Measurements from ENCODE around the gene SCAF4.
"Not testable (repeated sequence)": the region's sequence is repeated elsewhere in the genome, so short reads cannot be mapped to it uniquely, and the experiment has no call there.

Gene SCAF4

DNA sequence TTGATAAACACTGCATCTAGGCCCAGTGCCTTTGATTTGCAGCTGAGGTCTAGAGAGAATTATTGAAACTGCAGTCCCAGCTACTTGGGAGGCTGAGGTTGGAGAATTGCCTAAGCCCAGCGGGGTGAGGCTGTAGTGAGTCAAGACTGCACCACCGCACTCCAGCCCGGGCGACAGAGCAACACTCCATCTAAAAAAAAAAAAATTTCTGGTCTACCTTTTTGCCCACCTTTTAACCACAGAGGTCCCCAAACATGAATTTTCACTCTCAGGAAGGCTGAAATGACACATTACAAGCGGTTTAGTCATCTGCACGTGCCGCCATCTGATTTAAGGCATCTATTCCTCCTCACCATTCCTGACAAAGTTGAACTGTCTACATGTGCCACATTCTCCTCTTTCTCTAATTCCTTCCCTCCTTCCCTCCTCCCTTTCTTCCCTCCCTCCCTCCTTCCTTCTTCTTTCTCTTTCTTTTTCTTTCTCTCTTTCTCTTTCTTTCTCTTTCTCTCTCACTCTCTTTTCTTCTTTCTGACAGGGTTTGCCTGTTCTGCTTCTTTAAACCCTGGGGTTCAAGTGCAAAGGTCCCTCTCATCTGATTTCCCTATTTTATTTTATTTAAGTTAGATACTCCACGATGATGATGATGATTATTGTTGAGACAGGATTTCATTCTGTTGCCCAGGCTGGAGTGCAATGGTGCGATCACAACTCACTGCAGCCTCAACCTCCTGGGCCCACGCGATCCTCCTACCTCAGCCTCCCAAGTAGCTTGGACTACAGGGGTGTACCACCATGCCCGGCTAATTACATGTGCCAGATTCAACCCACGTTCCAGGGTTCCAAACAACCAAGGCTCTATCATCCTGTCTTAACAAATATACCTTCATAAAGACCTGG is 75.5 kb downstream of the SCAF4 start:
- peaks cover 38% of the 10 kb centered on the region for H3K4me1 Mint-ChIP-seq
- TF ChIP-seq, protein P1, sequence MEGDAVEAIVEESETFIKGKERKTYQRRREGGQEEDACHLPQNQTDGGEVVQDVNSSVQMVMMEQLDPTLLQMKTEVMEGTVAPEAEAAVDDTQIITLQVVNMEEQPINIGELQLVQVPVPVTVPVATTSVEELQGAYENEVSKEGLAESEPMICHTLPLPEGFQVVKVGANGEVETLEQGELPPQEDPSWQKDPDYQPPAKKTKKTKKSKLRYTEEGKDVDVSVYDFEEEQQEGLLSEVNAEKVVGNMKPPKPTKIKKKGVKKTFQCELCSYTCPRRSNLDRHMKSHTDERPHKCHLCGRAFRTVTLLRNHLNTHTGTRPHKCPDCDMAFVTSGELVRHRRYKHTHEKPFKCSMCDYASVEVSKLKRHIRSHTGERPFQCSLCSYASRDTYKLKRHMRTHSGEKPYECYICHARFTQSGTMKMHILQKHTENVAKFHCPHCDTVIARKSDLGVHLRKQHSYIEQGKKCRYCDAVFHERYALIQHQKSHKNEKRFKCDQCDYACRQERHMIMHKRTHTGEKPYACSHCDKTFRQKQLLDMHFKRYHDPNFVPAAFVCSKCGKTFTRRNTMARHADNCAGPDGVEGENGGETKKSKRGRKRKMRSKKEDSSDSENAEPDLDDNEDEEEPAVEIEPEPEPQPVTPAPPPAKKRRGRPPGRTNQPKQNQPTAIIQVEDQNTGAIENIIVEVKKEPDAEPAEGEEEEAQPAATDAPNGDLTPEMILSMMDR (IDR thresholded peaks at IDR 0.05), result no peak
- H3K4me3 Mint-ChIP-seq, result no peak overlapping the region
- DNase-seq, result no peak
- H3K36me3 Mint-ChIP-seq (ENCODE audit: low read depth), result peaks cover 24% of the 10 kb centered on the region
- peaks cover 24% of the 10 kb centered on the region for H3K9me3 Mint-ChIP-seq
- H3K27me3 Mint-ChIP-seq (ENCODE audit: low read depth, poor library complexity), result peaks cover 3% of the 10 kb centered on the region
- H3K27ac Mint-ChIP-seq, result no peak overlapping the region

DNA sequence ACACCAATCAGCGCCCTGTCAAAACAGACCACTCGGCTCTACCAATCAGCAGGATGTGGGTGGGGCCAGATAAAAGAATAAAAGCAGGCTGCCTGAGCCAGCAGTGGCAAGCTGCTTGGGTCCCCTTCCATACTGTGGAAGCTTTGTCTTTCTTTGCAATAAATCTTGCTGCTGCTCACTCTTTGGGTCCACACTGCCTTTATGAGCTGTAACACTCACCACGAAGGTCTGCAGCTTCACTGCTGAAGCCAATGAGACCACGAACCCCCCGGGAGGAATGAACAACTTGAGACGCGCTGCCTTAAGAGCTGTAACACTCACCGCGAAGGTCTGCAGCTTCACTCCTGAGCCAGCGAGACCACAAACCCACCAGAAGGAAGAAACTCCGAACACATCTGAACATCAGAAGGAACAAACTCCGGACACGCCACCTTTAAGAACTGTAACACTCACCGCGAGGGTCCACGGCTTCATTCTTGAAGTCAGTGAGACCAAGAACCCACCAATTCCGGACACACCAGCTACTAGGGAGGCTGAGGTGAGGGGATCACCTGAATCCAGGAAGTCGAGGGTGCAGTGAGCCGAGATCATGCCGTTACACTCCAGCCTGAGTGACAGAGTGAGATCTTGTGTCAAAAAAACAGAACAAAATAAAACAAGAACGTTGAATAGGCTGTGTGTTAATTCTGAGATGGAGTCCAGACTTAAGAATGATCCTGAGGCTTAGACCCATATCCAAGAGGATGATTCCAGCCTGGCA is 76.9 kb downstream of the SCAF4 start:
- H3K4me3 Mint-ChIP-seq; H3K27me3 Mint-ChIP-seq (ENCODE audit: low read depth, poor library complexity); DNase-seq: not testable (repeated sequence)
- Mint-ChIP-seq H3K36me3 (ENCODE audit: low read depth) (peaks cover 12% of the 10 kb centered on the region), H3K27ac (peak overlapping the region; percentile 87), H3K9me3 (peaks cover 32% of the 10 kb centered on the region), H3K4me1 (peaks cover 25% of the 10 kb centered on the region)

DNA sequence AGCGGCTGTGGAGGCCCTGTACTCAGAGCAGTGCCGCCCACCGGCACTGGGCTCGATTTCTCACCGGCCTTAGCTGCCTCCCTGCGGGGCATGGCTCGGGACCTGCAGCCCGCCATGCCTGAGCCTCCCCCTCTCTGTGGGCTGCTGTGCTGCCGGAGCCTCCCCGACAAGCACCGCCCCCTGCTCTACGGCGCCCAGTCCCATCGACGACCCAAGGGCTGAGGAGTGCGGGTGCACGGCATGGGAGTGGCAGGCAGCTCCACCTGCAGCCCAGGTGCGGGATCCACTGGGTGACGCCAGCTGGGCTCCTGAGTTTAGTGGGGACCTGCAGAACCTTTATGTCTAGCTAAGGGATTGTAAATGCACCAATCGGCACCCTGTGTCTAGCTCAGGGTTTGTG is 77.6 kb downstream of the SCAF4 start:
- H3K27ac Mint-ChIP-seq, result peak overlapping the region; percentile 87
- TF ChIP-seq, protein P1 (IDR thresholded peaks at IDR 0.05), result no peak
- H3K4me1 Mint-ChIP-seq, result peaks cover 20% of the 10 kb centered on the region
- no peak for DNase-seq
- H3K4me3 Mint-ChIP-seq, result no peak overlapping the region
- H3K27me3 Mint-ChIP-seq (ENCODE audit: low read depth, poor library complexity), result no peaks in the 10 kb centered on the region
- H3K9me3 Mint-ChIP-seq, result peaks cover 38% of the 10 kb centered on the region
- H3K36me3 Mint-ChIP-seq (ENCODE audit: low read depth), result peaks cover 12% of the 10 kb centered on the region

DNA sequence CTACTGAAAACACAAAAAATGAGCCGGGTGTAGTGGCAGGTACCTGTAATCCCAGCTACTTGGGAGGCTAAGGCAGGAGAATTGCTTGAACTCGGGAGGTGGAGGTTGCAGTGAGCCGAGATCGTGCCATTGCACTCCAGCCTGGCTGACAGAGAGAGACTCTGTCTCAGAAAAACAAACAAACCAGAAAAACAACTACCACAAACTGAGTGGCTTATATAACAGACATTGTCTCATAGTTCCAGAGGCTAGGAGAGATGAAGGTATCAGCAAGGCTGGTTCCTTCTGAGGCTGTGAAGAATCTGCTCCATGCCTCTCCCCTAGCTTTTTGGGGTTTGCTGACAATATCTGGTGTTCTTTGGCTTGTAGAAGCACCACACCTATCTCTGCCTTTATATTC is 80.4 kb downstream of the SCAF4 start:
- H3K4me1 Mint-ChIP-seq, result peaks cover 14% of the 10 kb centered on the region
- not testable (repeated sequence) for H3K27me3 Mint-ChIP-seq (ENCODE audit: low read depth, poor library complexity); H3K36me3 Mint-ChIP-seq (ENCODE audit: low read depth); H3K27ac Mint-ChIP-seq; H3K4me3 Mint-ChIP-seq; DNase-seq
- H3K9me3 Mint-ChIP-seq, result peaks cover 37% of the 10 kb centered on the region

DNA sequence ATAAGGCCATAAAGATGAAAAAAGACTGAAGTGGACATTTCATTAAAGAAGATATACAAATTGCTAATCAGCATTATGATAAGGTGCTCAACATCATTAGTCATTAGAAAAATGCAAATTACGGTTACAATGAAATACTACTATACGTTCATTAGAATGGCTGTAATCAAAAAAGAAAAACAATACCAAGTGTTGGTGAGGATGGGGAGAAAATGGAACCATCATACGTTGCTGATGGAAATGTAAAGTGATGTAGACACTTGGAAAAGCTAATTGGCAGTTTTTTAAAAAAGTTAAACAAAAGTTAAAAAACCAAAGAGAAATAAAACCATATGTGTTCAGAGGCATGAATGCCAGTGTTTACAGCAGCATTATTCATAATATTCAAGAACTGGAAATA is 81.0 kb downstream of the SCAF4 start:
- Mint-ChIP-seq H3K4me1 (peaks cover 14% of the 10 kb centered on the region), H3K9me3 (peaks cover 37% of the 10 kb centered on the region), H3K27me3 (ENCODE audit: low read depth, poor library complexity) (peaks cover 3% of the 10 kb centered on the region), H3K36me3 (ENCODE audit: low read depth) (peaks cover 7% of the 10 kb centered on the region), H3K4me3 (no peak overlapping the region), H3K27ac (no peak overlapping the region)
- no peak for DNase-seq
- TF ChIP-seq, protein P1 (IDR thresholded peaks at IDR 0.05), result no peak

DNA sequence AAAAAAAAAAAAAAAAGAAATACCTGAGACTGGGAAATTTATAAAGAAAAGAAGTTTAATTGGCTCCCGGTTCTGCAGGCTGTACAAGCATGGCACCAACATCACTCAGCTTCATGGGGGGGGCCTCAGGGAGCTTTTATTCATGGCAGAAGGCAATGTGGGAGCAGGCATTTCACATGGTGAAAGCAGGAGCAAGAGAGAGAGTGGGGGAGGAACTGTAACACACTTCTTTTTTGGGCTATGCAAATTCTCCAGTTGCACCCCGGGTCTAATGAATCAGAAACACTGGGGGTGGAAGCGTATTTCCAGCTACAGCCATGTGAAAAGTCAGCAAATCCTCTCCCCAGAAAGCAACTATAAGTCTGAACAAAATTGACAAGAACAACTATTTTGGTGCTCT is 84.3 kb downstream of the SCAF4 start:
- DNase-seq, result no peak
- H3K9me3 Mint-ChIP-seq, result peaks cover 21% of the 10 kb centered on the region
- H3K4me3 Mint-ChIP-seq, result no peak overlapping the region
- H3K27ac Mint-ChIP-seq, result no peak overlapping the region
- no peaks in the 10 kb centered on the region for H3K36me3 Mint-ChIP-seq (ENCODE audit: low read depth)
- TF ChIP-seq, protein P1 (IDR thresholded peaks at IDR 0.05), result no peak
- H3K4me1 Mint-ChIP-seq, result no peaks in the 10 kb centered on the region
- peaks cover 3% of the 10 kb centered on the region for H3K27me3 Mint-ChIP-seq (ENCODE audit: low read depth, poor library complexity)
